Kidney capillary endothelial cell (primary cell): ENCODE data around the gene VWC2L.

Experiments
- DNase-seq: peaks from one replicate; pipeline ENCODE4 v3.0.0-alpha.2; 2018; ENCODE audit warnings: low spot score

Gene VWC2L

DNA sequence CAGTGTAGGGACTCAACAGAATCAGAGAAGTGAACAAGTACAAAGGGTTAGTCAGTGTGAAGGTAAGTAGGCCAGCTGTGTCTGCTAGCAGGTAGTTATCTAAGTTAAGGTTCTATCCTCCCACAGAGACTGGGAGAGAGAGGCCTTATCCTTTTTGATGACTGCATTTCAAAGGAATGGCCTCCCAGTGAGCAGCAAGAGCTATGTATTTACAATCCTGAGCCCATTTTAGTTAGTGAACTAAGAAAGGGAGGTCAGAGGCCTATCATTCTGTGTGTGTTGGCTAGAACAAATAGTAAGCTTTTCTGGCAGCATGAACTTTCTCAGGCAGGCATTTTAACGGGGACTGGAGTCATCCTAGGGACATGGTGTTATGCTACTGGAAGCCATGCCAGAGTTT, 182.9 kb downstream of the VWC2L start:
- no peak for DNase-seq

DNA sequence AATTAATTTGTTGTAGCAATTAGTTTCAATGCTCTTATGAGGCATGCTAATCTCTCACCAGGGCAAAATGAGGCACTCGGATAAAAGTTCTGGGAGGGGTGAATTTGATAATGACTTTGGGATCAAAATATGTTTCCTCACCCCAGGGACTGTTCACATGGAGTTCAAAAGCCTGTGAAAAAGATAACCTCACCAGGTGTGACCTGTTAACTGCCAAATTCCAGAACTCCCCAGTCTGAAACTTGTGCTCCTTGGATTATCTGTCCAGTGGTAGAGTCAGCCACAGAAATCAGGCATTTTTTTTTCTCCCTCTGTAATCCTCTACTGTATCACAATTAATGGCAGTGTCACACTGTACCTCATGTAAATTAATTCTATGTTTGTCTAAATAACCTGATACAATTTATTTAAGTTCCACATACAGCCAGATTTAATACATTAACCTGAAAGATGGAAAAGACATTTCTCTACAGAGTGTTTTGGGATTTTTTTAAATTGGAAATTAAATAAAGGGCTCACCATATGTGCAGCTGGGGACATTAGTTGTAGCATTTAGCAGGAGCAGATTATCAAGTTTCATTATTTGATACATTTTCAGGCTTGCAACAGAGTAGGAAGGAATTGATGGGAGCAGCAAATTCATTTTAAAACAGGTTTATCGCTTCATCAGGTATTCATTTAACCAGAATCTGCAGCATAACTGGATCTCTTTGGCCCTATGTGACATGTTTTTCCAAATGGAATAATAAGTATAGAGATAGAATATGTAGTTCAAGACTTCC, 191.2 kb downstream of the VWC2L start:
- no peak for DNase-seq

DNA sequence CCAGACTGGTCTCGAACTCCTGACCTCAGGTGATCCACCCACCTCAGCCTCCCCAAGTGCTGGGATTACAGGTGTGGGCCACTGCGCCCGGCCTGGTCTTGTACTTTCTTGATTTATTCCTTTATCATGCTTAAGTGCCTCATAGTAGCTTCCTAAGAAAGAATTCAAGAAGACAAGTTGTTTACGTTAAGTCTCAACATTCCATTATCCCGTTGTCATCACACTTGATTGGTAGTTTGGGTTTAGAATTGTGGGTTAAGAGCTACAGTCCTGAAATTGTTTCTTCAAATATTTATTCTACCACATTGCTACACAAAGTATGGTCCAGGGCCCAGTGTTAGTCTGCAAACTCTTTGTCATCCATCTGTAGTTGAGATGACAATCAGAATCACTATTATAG, 194.0 kb downstream of the VWC2L start:
- DNase-seq, result no peak

- DNase-seq, result no peak
Measured at GRCh38 chr2:214607051-214607450, 196.2 kb downstream of the VWC2L start.

DNA sequence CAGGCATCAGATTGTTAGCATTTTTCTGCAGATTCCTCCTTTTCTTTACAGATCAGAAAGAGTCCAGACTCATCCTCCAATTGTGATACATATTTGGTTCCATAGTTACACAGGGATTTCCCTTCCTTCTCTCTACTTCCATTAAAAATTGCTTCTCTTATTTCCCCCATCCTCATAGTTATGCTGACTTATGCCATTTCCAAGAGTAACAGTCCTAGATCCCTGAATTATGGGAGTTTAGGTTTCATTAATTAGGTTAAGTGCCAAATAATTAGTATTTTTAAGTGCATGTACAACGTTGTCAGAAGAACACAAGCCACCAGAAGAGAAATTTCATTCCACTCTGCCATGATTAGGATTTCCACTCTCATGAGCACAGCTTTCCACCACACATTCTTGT, 200.2 kb downstream of the VWC2L start:
- DNase-seq, result no peak

DNA sequence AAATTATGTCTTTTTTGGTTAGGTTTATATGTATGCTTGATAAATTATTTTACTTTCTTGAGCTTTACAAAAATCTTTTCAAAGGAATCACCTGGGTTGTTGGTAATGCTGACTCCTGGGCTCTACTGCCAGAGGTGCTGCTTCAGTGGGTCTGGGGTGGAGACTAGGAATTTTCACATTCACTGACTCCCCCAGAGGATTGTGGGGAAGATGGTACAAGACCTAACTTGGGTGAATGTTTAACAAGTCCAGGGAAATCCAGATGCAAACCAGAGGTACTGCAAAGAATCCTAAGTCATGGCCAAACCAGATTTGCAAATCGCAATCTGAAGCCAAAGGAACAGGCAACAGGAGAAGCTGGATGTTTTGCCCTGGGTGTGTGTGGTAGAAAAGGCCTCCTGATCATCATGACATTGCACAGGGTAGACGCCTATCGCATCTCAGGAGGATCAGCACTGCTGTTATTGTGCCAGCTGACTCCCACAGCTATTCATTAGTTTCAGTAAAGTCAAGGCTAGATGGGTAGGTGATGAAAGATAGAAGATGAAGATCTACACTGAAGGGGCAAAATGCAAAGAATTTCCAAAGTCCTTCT, 213.4 kb downstream of the VWC2L start:
- DNase-seq, result no peak

GRCh38 chr2:214628091-214628490, 217.2 kb downstream of the VWC2L start:
- DNase-seq, result no peak
